SK-N-SH treated with all-trans-retinoic acid at 6 μM for 48 hours (cell line): ENCODE results near the gene STRBP.

Experiments used
- CREB5 ChIP-seq: fragments of 250-450 bp; sonication (Bioruptor Pico); IDR thresholded peaks from 2 replicates; pipeline ENCODE4 v1.5.1; 2020; ENCODE audit warnings: low read depth, mild to moderate bottlenecking, moderate library complexity
- CSRNP3 ChIP-seq: fragments of 250-450 bp; sonication (Bioruptor Pico); IDR thresholded peaks from 2 replicates; pipeline ENCODE4 v1.5.1; 2021; ENCODE audit warnings: mild to moderate bottlenecking, moderate library complexity
- ESRRG ChIP-seq: fragments of 250-450 bp; sonication (Bioruptor Pico); IDR thresholded peaks from 2 replicates; pipeline ENCODE4 v1.6.1; 2021; ENCODE audit warnings: mild to moderate bottlenecking
- ZFP30 ChIP-seq: fragments of 450-650 bp; formaldehyde crosslinking; IDR thresholded peaks from 2 replicates; pipeline ENCODE4 v1.5.0; 2022; ENCODE audit warnings: mild to moderate bottlenecking, moderate library complexity
- ZNF70 ChIP-seq: fragments of 450-650 bp; formaldehyde crosslinking; IDR thresholded peaks from 2 replicates; pipeline ENCODE4 v1.5.0; 2020; ENCODE audit warnings: mild to moderate bottlenecking, moderate library complexity
- ZNF8 ChIP-seq: fragments of 450-650 bp; formaldehyde crosslinking; IDR thresholded peaks from 2 replicates; pipeline ENCODE4 v1.5.0; 2020; ENCODE audit warnings: mild to moderate bottlenecking, moderate library complexity

GRCh38 chr9:123102375-123103113, 165.8 kb downstream of the STRBP start:
- no peak for TF ChIP-seq CSRNP3
- no peak for TF ChIP-seq CREB5
- TF ChIP-seq ESRRG (CRISPR knock-in tag), result no peak
- TF ChIP-seq ZNF8 (CRISPR knock-in tag), result no peak
- TF ChIP-seq ZFP30, result no peak
- TF ChIP-seq ZNF70 (CRISPR knock-in tag), result no peak
